Measurements from ENCODE around the gene FBXO42.

Gene FBXO42

DNA sequence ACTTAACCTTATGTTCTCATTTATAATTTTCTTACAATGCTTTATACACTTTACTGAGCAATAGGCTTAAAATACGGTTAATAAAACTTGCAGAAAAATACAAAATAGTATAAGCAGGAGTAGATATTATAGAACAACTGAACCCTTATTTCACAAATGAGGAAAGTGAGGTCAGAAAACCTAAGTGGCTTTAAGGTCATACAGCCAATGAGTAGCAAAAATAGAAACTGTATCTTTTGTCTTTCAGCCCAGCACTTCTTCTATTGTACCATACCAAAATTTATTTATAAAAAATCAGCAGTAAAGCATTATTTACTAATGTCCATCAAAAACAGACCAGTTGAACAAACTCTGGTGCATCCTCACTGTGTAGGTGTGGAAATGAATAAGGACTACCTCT is 11.6 kb downstream of the FBXO42 start:
- TF ChIP-seq, protein P1, sequence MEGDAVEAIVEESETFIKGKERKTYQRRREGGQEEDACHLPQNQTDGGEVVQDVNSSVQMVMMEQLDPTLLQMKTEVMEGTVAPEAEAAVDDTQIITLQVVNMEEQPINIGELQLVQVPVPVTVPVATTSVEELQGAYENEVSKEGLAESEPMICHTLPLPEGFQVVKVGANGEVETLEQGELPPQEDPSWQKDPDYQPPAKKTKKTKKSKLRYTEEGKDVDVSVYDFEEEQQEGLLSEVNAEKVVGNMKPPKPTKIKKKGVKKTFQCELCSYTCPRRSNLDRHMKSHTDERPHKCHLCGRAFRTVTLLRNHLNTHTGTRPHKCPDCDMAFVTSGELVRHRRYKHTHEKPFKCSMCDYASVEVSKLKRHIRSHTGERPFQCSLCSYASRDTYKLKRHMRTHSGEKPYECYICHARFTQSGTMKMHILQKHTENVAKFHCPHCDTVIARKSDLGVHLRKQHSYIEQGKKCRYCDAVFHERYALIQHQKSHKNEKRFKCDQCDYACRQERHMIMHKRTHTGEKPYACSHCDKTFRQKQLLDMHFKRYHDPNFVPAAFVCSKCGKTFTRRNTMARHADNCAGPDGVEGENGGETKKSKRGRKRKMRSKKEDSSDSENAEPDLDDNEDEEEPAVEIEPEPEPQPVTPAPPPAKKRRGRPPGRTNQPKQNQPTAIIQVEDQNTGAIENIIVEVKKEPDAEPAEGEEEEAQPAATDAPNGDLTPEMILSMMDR (IDR thresholded peaks at IDR 0.05; ENCODE audit: low read depth, low read length), result no peak
- DNase-seq, result no peak
- Histone ChIP-seq H3K27me3 (no peaks in the 10 kb centered on the region), H3K4me3 (ENCODE audit: low read depth, low read length) (no peak overlapping the region), H3K36me3 (no peaks in the 10 kb centered on the region; the same call in 1 of the 2 replicates), H3K9me3 (no peaks in the 10 kb centered on the region), H3K4me1 (no peaks in the 10 kb centered on the region)

DNA sequence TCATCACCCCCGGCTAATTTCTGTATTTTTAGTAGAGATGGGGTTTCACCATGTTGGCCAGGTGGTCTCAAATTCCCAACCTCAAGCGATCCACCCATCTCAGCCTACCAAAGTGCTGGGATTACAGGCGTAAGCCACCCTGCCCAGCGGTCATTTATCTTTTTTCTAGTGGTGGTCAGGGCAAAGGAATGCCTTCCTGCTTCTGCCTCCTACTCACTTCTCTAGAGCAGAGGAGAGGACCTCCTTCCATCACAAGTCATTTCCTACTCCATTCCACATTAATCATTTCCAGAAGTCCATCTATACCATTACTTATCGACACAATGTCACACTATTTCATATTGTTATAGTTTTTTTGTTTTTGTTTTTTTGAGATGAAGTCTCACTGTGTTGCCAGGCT is 13.3 kb downstream of the FBXO42 start:
- no peaks in the 10 kb centered on the region; the same call in 1 of the 2 replicates for H3K36me3 ChIP-seq
- TF ChIP-seq, protein P1 (IDR thresholded peaks at IDR 0.05; ENCODE audit: low read depth, low read length), result no peak
- no peak overlapping the region for H3K4me3 ChIP-seq (ENCODE audit: low read depth, low read length)

DNA sequence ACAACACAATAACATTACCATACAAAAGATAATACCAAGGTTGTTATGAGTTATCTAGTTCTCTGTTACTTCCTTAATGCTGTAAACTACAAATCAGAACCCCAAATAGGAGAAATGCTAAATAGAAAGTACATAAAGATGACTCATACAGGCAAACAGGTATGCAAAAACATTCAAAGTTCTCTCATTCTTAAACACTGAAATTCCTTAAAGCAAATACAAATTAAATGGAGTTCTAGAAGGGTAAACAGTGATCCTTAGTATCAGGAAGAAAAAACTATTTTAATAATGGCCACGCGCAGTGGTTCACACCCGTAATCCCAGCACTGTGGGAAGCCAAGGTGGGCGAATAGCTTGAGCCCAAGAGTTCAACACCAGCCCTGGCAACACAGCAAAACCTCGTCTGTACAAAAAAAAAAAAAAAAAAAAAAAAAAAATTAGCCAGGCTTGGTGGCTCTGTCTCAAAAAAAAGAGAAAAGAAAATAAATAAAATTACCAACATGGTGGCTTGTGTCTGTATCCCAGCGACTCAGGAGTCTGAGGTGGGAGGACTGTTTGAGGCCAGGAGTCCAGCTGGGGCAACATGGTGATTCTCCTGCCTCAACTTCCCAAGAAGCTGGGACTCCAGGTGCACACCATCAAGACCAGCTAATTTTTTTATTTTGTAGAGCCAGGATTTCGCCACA is 17.5 kb downstream of the FBXO42 start:
- H3K36me3 ChIP-seq, result no peaks in the 10 kb centered on the region
- no peaks in the 10 kb centered on the region for H3K27me3 ChIP-seq
- no peak overlapping the region for H3K4me3 ChIP-seq (ENCODE audit: low read depth, low read length)
- no peaks in the 10 kb centered on the region for H3K9me3 ChIP-seq
- DNase-seq, result no peak
- no peaks in the 10 kb centered on the region for H3K4me1 ChIP-seq
- TF ChIP-seq, protein P1 (IDR thresholded peaks at IDR 0.05; ENCODE audit: low read depth, low read length), result no peak

More for the DNA sequence above, 13.3 kb downstream of the FBXO42 start:
- DNase-seq, result no peak
- H3K27me3 ChIP-seq, result no peaks in the 10 kb centered on the region
- no peaks in the 10 kb centered on the region for H3K9me3 ChIP-seq
- H3K4me1 ChIP-seq, result no peaks in the 10 kb centered on the region

DNA sequence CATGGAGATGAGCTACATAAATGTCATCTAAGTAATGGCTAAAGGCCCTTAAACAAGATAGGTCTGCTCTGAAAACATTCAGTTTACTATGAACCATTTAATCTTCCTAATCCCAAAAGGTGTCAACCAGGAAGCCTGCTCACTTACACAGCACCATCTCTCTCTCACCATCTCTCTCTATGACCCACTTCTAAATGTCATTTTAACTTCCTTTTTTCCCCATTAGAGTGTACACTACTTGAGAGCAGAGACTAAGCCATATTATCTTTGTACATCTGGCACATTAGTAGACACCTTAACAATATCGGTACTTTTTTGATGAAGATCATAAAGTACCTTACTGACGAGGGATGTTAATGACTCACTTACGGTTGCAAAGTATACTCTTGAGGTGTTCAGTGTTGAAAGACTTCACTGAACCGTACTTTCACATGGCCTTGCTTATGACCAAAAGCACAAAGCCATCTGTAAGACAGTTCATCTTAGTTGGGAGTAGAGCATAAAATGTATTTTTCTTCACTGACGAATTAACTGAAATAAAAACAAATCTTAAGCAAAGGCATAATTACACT is 25.4 kb downstream of the FBXO42 start:
- no peaks in the 10 kb centered on the region for H3K36me3 ChIP-seq
- no peak overlapping the region for H3K4me3 ChIP-seq (ENCODE audit: low read depth, low read length)
- no peaks in the 10 kb centered on the region for H3K9me3 ChIP-seq
- TF ChIP-seq, protein P1 (IDR thresholded peaks at IDR 0.05; ENCODE audit: low read depth, low read length), result no peak
- H3K4me1 ChIP-seq, result no peaks in the 10 kb centered on the region
- H3K27me3 ChIP-seq, result no peaks in the 10 kb centered on the region
- DNase-seq, result no peak

DNA sequence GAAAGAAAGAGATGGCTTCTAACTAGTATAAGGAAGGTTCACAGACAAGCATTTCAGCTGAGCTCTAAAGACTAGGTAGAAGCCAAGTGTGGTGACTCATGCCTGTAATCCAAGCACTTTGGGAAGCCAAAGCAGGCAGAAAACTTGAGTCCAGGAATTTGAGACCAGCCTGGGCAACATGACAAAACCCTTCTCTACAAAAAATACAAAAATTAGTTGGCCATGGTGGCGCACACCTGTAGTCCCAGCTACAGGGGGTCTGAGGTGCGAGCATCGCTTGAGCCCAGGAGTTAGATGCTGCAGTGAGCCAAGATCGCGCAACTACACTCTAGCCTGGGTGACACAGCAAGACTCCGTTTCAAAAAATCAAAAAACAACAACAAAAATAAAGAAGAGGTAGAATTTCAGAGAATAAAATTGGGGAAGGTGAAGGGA is 27.8 kb downstream of the FBXO42 start:
- no peak for DNase-seq
- Histone ChIP-seq H3K4me1 (no peaks in the 10 kb centered on the region), H3K27me3 (no peaks in the 10 kb centered on the region), H3K36me3 (no peaks in the 10 kb centered on the region), H3K9me3 (no peaks in the 10 kb centered on the region), H3K4me3 (ENCODE audit: low read depth, low read length) (no peak overlapping the region)
- TF ChIP-seq, protein P1 (IDR thresholded peaks at IDR 0.05; ENCODE audit: low read depth, low read length), result no peak

DNA sequence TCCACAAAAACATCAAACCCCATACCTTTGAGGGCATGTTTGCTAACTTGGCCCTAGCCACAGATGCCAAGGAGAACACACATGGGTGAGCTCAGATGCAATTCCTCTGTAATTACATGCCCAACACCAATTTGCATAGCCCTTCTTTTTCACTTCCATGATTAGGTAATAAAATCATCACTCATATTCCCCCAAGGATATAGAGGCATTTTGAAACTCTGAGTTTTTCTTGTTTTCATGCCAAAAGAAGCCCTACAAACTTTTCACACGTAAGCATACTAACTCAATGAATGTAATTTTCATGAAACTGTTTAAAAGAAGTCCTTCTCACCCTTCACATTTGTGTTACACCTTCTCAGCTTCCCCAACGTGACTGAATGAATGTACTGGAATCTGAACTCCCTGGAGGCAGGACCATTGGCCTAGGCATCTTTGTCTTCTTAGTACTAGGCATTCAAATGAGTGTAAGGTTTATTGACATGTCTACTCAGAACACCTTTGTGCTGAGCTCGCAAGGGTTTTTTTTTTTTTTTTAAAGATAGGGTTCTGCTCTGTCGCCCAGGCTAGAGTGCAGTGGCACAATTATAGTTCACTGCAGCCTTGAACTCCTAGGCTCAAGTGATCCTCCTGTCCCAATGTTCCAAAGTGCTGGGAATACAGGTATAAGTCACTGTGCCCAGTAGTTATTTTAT is 31.0 kb downstream of the FBXO42 start:
- H3K36me3 ChIP-seq, result no peaks in the 10 kb centered on the region
- no peak overlapping the region for H3K4me3 ChIP-seq (ENCODE audit: low read depth, low read length)
- no peak for DNase-seq
- H3K27me3 ChIP-seq, result no peaks in the 10 kb centered on the region
- no peaks in the 10 kb centered on the region for H3K4me1 ChIP-seq
- TF ChIP-seq, protein P1 (IDR thresholded peaks at IDR 0.05; ENCODE audit: low read depth, low read length), result no peak
- H3K9me3 ChIP-seq, result no peaks in the 10 kb centered on the region

Data from BE2C (cell line).